ENCODE results near the gene ACADSB.

DNA sequence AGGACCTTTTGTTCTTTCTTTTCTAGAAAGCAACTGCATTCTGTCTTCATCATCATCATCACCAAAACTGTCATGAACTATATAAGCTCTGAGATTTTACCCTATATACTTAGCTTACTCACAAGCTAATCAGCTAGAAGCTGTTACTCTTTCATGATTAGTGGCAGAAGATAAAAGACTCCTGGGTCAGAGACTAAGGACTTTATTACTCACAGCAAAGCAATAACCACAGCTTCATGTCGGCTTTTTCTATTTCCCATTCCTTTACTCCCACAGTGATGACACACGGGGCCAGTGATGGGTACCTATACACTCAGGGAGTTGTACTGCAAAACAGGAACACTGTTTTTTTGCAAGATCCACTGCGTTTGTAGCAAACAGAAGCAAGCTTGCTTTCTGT is 46.4 kb upstream of the ACADSB start:
- TF ChIP-seq TAF1 (IDR thresholded peaks at IDR 0.05; ENCODE audit: borderline replicate concordance, low read depth, low read length) (no peak), CTCF (IDR thresholded peaks at IDR 0.05) (no peak), FOSL2 (IDR thresholded peaks at IDR 0.05; ENCODE audit: borderline replicate concordance, low read depth) (no peak)

All from SK-N-SH (cell line).